ENCODE data around the gene MEGF6. TPM values are rescaled to one million over a fixed set of nuclear protein-coding genes. Genes with fewer than 3 reads are reported as not detected.

The MEGF6 gene
- total and polyA plus RNA-seq, 2 experiments from 2014 or later = 11.6 to 21.9 TPM

DNA sequence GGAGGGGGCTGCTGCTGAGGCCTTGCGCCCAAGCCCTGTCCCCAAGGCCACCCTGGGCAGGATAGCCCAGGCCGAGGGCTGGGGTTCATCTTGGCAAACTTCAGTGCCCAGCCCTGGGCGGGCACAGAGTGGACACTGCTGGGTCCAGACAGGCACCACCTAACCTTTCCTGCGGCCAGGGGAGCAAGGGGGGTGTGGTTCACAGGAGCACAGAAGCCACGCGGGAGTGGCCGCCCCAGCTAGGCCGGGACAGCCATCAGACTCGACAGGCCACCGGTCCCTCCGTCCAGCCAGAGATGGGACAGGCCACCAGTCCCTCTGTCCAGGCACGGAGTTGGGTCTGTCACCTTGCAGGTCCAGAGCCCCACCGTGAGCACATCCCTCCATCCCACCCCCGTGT, 127.9 kb downstream of the MEGF6 start:
- H3K36me3 ChIP-seq (replicated peaks; ENCODE audit: insufficient read depth, low read depth) = no peaks in the 10 kb centered on the region
- DNase-seq (ENCODE audit: low spot score) = no peak
- no peak overlapping the region for H3K27ac ChIP-seq
- H3K4me2 ChIP-seq = no peak overlapping the region
- H3K27me3 ChIP-seq = no peaks in the 10 kb centered on the region
- H3K4me1 ChIP-seq (ENCODE audit: insufficient read depth) = no peaks in the 10 kb centered on the region
- no peak overlapping the region for H3K4me3 ChIP-seq
- H3K79me2 ChIP-seq = no peaks in the 10 kb centered on the region
- H2AFZ ChIP-seq = no peak overlapping the region
- H3K9me3 ChIP-seq (ENCODE audit: low read depth) = no peaks in the 10 kb centered on the region
- no peaks in the 10 kb centered on the region for H3K9me2 ChIP-seq (replicated peaks; ENCODE audit: insufficient read depth)
- 87% methylated on average over 9 of the region's 14 CpGs for WGBS (ENCODE audit: low lambda C conversion rate, missing lambda C conversion rate)
- H4K20me1 ChIP-seq (ENCODE audit: insufficient read depth, poor library complexity, severe bottlenecking) = no peaks in the 10 kb centered on the region
- TF ChIP-seq, protein P1, sequence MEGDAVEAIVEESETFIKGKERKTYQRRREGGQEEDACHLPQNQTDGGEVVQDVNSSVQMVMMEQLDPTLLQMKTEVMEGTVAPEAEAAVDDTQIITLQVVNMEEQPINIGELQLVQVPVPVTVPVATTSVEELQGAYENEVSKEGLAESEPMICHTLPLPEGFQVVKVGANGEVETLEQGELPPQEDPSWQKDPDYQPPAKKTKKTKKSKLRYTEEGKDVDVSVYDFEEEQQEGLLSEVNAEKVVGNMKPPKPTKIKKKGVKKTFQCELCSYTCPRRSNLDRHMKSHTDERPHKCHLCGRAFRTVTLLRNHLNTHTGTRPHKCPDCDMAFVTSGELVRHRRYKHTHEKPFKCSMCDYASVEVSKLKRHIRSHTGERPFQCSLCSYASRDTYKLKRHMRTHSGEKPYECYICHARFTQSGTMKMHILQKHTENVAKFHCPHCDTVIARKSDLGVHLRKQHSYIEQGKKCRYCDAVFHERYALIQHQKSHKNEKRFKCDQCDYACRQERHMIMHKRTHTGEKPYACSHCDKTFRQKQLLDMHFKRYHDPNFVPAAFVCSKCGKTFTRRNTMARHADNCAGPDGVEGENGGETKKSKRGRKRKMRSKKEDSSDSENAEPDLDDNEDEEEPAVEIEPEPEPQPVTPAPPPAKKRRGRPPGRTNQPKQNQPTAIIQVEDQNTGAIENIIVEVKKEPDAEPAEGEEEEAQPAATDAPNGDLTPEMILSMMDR (IDR thresholded peaks at IDR 0.05; ENCODE audit: poor library complexity) = no peak
- TF ChIP-seq EZH2phosphoT487 (IDR thresholded peaks at IDR 0.05; ENCODE audit: low read depth, severe bottlenecking, unreplicated experiment) = no peak
- TF ChIP-seq EZH2 (IDR thresholded peaks at IDR 0.05; ENCODE audit: borderline replicate concordance) = no peak

DNA sequence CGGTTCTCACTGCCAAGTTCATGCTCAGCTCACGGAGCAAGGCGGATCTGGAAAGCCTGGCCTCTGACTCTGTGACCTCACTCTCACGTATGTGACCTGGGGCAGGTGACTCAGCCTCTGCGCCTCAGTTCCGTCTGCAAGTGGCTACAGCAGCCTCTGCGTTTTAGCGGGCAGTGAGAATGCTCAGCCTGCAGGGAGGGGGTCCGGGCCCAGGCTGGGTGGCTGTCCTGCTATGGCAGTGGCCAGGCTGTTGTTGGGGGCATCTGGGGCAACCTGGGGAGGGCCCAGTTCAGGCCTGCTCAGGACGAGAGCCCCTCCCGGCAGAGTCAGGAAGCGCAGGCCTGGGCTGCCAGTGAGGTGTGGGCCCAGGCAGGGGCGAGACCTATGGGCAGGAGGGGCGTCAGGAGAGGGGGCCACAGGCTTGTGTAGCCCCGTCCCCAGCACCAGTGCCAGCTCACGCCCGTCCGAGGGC, 128.9 kb downstream of the MEGF6 start:
- no peak overlapping the region for H2AFZ ChIP-seq
- DNase-seq (ENCODE audit: low spot score) = peak; percentile 66
- no peaks in the 10 kb centered on the region for H3K79me2 ChIP-seq
- no peaks in the 10 kb centered on the region for H3K27me3 ChIP-seq
- no peaks in the 10 kb centered on the region for H3K4me1 ChIP-seq (ENCODE audit: insufficient read depth)
- no peaks in the 10 kb centered on the region for H3K9me2 ChIP-seq (replicated peaks; ENCODE audit: insufficient read depth)
- H3K36me3 ChIP-seq (replicated peaks; ENCODE audit: insufficient read depth, low read depth) = no peaks in the 10 kb centered on the region
- no peak overlapping the region for H3K27ac ChIP-seq
- 80% methylated on average over 15 of the region's 18 CpGs for WGBS (ENCODE audit: low lambda C conversion rate, missing lambda C conversion rate)
- TF ChIP-seq, protein P1 (IDR thresholded peaks at IDR 0.05; ENCODE audit: poor library complexity) = no peak
- TF ChIP-seq EZH2 (IDR thresholded peaks at IDR 0.05; ENCODE audit: borderline replicate concordance) = no peak
- TF ChIP-seq EZH2phosphoT487 (IDR thresholded peaks at IDR 0.05; ENCODE audit: low read depth, severe bottlenecking, unreplicated experiment) = no peak
- H3K4me3 ChIP-seq = no peak overlapping the region
- H4K20me1 ChIP-seq (ENCODE audit: insufficient read depth, poor library complexity, severe bottlenecking) = no peaks in the 10 kb centered on the region
- no peak overlapping the region for H3K4me2 ChIP-seq
- H3K9me3 ChIP-seq (ENCODE audit: low read depth) = no peaks in the 10 kb centered on the region

DNA sequence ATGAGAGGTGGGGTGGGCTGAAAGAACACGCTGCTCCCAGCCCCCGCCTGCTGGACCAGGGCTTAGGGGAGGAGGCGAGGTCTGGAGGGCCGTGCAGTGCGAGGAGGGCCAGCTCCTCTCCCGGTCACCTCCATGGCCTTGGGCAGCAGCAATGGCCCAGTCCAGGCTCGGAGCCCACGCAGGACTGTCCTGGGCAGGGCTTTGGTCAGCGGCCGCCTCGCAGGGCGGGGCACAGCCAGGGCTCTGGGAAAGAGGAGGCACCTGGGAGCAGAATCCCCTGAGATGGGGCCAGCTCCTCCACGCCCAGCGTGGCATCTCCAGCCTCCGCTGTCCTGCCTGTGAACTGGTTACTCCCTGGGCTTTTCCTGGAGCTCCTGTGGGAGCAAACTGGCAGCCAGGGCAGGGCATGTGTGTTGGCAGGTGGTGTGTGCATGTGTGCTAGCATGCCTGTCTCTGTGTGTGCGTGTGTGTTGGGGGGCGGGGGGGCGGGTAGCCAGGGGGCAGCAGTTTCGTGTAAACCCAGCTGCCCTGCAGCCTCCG, 129.4 kb downstream of the MEGF6 start:
- no peak overlapping the region for H3K27ac ChIP-seq
- DNase-seq (ENCODE audit: low spot score) = no peak

More for the DNA sequence above, 129.4 kb downstream of the MEGF6 start:
- TF ChIP-seq EZH2phosphoT487 (IDR thresholded peaks at IDR 0.05; ENCODE audit: low read depth, severe bottlenecking, unreplicated experiment) (no peak), EZH2 (IDR thresholded peaks at IDR 0.05; ENCODE audit: borderline replicate concordance) (no peak)
- TF ChIP-seq, protein P1 (IDR thresholded peaks at IDR 0.05; ENCODE audit: poor library complexity) = no peak
- H3K4me1 ChIP-seq (ENCODE audit: insufficient read depth) = no peaks in the 10 kb centered on the region
- no peaks in the 10 kb centered on the region for H3K9me2 ChIP-seq (replicated peaks; ENCODE audit: insufficient read depth)
- H2AFZ ChIP-seq = no peak overlapping the region
- no peaks in the 10 kb centered on the region for H3K36me3 ChIP-seq (replicated peaks; ENCODE audit: insufficient read depth, low read depth)
- H3K9me3 ChIP-seq (ENCODE audit: low read depth) = no peaks in the 10 kb centered on the region
- no peak overlapping the region for H3K4me3 ChIP-seq
- H3K79me2 ChIP-seq = no peaks in the 10 kb centered on the region
- no peaks in the 10 kb centered on the region for H3K27me3 ChIP-seq
- H4K20me1 ChIP-seq (ENCODE audit: insufficient read depth, poor library complexity, severe bottlenecking) = no peaks in the 10 kb centered on the region
- H3K4me2 ChIP-seq = no peak overlapping the region
- WGBS (ENCODE audit: low lambda C conversion rate, missing lambda C conversion rate) = 76% methylated on average over 16 of the region's 20 CpGs

Data from hepatocyte (in vitro differentiated cells).